WTC11 (cell line): ENCODE data around the gene PIN4.

Experiments used
- CBFB ChIP-seq: sonication (generic); formaldehyde crosslinking; IDR thresholded peaks from 2 replicates; pipeline ENCODE4 v1.8.1; 2022; ENCODE audit warnings: mild to moderate bottlenecking, low read depth, missing genetic modification reagents
- CREB1 ChIP-seq: sonication (generic); formaldehyde crosslinking; IDR thresholded peaks from 2 replicates; pipeline ENCODE4 v1.8.0; 2023; ENCODE audit warnings: mild to moderate bottlenecking, missing genetic modification reagents
- MYBL2 ChIP-seq: sonication (generic); formaldehyde crosslinking; IDR thresholded peaks from 2 replicates; pipeline ENCODE4 v1.8.1; 2023; ENCODE audit warnings: mild to moderate bottlenecking, moderate library complexity, missing genetic modification reagents
- TEAD1 ChIP-seq: sonication (generic); formaldehyde crosslinking; IDR thresholded peaks from 2 replicates; pipeline ENCODE4 v1.8.0; 2022; ENCODE audit warnings: mild to moderate bottlenecking, missing genetic modification reagents
- ZBTB21 ChIP-seq: sonication (generic); formaldehyde crosslinking; IDR thresholded peaks from 2 replicates; pipeline ENCODE4 v1.8.1; 2023; ENCODE audit warnings: mild to moderate bottlenecking, missing genetic modification reagents, borderline replicate concordance
- TF ChIP-seq, protein P1 (sequence below): fragments of 200-600 bp; IDR thresholded peaks from 2 replicates; pipeline ENCODE4 v1.8.0; 2022; ENCODE audit warnings: antibody characterized with exemption
- TF ChIP-seq, protein P2 (sequence below): sonication (generic); formaldehyde crosslinking; conservative IDR thresholded peaks from 2 replicates; pipeline ENCODE4 v1.8.1; 2023; ENCODE audit warnings: mild to moderate bottlenecking, low read depth, missing genetic modification reagents, moderate library complexity
- TF ChIP-seq, protein P3 (sequence below): sonication (generic); formaldehyde crosslinking; IDR thresholded peaks from 2 replicates; pipeline ENCODE4 v1.8.1; 2023; ENCODE audit warnings: mild to moderate bottlenecking, missing genetic modification reagents
- TF ChIP-seq, protein P4 (sequence below): sonication (generic); formaldehyde crosslinking; IDR thresholded peaks from 2 replicates; pipeline ENCODE4 v1.8.0; 2022; ENCODE audit warnings: mild to moderate bottlenecking, missing genetic modification reagents

DNA sequence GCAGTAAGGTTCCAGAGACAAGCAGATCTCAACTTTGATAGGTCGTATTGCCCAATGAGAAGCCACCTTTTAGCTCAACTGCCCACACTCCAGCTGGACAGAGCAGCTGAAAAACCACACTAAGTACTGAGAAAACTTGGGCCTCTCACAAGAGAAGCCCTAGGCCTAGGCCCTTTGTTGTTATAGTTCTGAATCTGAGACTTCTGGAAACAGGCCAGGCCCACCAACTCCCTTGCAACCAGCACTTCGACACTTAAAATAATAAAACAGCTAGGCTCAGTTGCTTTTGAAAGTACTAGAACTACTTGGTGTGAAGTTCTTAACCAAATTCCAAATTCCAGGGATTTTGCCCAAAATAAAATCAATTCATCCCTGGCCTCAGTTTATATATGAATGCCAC is 36.4 kb upstream of the PIN4 start:
- no peak for TF ChIP-seq CREB1 (CRISPR knock-in tag)
- TF ChIP-seq, protein P1, sequence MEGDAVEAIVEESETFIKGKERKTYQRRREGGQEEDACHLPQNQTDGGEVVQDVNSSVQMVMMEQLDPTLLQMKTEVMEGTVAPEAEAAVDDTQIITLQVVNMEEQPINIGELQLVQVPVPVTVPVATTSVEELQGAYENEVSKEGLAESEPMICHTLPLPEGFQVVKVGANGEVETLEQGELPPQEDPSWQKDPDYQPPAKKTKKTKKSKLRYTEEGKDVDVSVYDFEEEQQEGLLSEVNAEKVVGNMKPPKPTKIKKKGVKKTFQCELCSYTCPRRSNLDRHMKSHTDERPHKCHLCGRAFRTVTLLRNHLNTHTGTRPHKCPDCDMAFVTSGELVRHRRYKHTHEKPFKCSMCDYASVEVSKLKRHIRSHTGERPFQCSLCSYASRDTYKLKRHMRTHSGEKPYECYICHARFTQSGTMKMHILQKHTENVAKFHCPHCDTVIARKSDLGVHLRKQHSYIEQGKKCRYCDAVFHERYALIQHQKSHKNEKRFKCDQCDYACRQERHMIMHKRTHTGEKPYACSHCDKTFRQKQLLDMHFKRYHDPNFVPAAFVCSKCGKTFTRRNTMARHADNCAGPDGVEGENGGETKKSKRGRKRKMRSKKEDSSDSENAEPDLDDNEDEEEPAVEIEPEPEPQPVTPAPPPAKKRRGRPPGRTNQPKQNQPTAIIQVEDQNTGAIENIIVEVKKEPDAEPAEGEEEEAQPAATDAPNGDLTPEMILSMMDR: no peak
- TF ChIP-seq ZBTB21 (CRISPR knock-in tag): no peak
- TF ChIP-seq, protein P2, sequence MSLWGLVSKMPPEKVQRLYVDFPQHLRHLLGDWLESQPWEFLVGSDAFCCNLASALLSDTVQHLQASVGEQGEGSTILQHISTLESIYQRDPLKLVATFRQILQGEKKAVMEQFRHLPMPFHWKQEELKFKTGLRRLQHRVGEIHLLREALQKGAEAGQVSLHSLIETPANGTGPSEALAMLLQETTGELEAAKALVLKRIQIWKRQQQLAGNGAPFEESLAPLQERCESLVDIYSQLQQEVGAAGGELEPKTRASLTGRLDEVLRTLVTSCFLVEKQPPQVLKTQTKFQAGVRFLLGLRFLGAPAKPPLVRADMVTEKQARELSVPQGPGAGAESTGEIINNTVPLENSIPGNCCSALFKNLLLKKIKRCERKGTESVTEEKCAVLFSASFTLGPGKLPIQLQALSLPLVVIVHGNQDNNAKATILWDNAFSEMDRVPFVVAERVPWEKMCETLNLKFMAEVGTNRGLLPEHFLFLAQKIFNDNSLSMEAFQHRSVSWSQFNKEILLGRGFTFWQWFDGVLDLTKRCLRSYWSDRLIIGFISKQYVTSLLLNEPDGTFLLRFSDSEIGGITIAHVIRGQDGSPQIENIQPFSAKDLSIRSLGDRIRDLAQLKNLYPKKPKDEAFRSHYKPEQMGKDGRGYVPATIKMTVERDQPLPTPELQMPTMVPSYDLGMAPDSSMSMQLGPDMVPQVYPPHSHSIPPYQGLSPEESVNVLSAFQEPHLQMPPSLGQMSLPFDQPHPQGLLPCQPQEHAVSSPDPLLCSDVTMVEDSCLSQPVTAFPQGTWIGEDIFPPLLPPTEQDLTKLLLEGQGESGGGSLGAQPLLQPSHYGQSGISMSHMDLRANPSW: no peak
- TF ChIP-seq, protein P3, sequence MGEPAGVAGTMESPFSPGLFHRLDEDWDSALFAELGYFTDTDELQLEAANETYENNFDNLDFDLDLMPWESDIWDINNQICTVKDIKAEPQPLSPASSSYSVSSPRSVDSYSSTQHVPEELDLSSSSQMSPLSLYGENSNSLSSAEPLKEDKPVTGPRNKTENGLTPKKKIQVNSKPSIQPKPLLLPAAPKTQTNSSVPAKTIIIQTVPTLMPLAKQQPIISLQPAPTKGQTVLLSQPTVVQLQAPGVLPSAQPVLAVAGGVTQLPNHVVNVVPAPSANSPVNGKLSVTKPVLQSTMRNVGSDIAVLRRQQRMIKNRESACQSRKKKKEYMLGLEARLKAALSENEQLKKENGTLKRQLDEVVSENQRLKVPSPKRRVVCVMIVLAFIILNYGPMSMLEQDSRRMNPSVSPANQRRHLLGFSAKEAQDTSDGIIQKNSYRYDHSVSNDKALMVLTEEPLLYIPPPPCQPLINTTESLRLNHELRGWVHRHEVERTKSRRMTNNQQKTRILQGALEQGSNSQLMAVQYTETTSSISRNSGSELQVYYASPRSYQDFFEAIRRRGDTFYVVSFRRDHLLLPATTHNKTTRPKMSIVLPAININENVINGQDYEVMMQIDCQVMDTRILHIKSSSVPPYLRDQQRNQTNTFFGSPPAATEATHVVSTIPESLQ (CRISPR knock-in tag): no peak
- TF ChIP-seq, protein P4, sequence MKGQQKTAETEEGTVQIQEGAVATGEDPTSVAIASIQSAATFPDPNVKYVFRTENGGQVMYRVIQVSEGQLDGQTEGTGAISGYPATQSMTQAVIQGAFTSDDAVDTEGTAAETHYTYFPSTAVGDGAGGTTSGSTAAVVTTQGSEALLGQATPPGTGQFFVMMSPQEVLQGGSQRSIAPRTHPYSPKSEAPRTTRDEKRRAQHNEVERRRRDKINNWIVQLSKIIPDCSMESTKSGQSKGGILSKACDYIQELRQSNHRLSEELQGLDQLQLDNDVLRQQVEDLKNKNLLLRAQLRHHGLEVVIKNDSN: no peak
- no peak for TF ChIP-seq TEAD1 (CRISPR knock-in tag)
- TF ChIP-seq MYBL2 (CRISPR knock-in tag): no peak
- no peak for TF ChIP-seq CBFB (CRISPR knock-in tag)
